Mucosa of descending colon (tissue), 3 donors: ENCODE results near the gene NGFR. TPM values are rescaled to one million over a fixed set of nuclear protein-coding genes. Genes with fewer than 3 reads are reported as not detected.

Experiments
- ATAC-seq: fragments of 200-7000 bp; cut with Tn5 transposase; one replicate; pipeline ENCODE4 v1.9.1; 2020; ENCODE audit warnings: mild to moderate bottlenecking, moderate library complexity
- DNase-seq, 3 donors: peaks; one replicate each; pipeline ENCODE4 v3.0.0-alpha.2; 2020
- H3K36me3 ChIP-seq: fragments of 200-600 bp; one replicate; pipeline ENCODE4 v1.8.0; 2021; ENCODE audit warnings: low read depth, mild to moderate bottlenecking
- H3K4me1 ChIP-seq: fragments of 200-600 bp; one replicate; pipeline ENCODE4 v1.8.0; 2021; ENCODE audit warnings: low read depth, mild to moderate bottlenecking
- H3K4me3 ChIP-seq: fragments of 200-600 bp; one replicate; pipeline ENCODE4 v1.8.0; 2021; ENCODE audit warnings: mild to moderate bottlenecking
- H3K9me3 ChIP-seq: fragments of 200-600 bp; one replicate; pipeline ENCODE4 v1.8.0; 2021; ENCODE audit warnings: mild to moderate bottlenecking
- intact Hi-C, 2 donors: fragments of 100-400 bp; cut with DNase I in 1 of 2; cut with micrococcal nuclease in 1 of 2; formaldehyde crosslinking; loops; one replicate each; pipeline versions ENCODE4 v1.11.0 to v1.11.1; 2022; cut with DNase I, micrococcal nuclease
- microRNA-seq: library from miRNA; unstranded; fragments of <30 nt; microRNA quantifications from one replicate; pipeline ENCODE4, GENCODE V29; 2019
- total RNA-seq, 3 donors: library from RNA; stranded (reverse); fragmentation: NEBNext Ultra II Directional in 2 of 3; extraction: Animal tissue kit (Norgen Biotek cat#: 25700) in 2 of 3; gene quantifications; one replicate each; pipeline versions ENCODE4 v1.2.1 to v1.2.4, GENCODE V29; 2021 to 2023
- TF ChIP-seq, protein P1 (sequence below): fragments of 200-600 bp; IDR thresholded peaks from one replicate; pipeline ENCODE4 v1.8.0; 2022; ENCODE audit warnings: antibody characterized with exemption, mild to moderate bottlenecking
- donor health status: DM: no; HTN: no; CAD: no; lungs with moderate emphysema.
- donor health status: DM: no; HTN: no; CAD: no.
- donor health status: DM: no; HTN: yes; CAD: no.

The NGFR gene
- total RNA-seq, 3 donors from 2014 or later: 1.0 to 11.9 (median 2.0) TPM

DNA sequence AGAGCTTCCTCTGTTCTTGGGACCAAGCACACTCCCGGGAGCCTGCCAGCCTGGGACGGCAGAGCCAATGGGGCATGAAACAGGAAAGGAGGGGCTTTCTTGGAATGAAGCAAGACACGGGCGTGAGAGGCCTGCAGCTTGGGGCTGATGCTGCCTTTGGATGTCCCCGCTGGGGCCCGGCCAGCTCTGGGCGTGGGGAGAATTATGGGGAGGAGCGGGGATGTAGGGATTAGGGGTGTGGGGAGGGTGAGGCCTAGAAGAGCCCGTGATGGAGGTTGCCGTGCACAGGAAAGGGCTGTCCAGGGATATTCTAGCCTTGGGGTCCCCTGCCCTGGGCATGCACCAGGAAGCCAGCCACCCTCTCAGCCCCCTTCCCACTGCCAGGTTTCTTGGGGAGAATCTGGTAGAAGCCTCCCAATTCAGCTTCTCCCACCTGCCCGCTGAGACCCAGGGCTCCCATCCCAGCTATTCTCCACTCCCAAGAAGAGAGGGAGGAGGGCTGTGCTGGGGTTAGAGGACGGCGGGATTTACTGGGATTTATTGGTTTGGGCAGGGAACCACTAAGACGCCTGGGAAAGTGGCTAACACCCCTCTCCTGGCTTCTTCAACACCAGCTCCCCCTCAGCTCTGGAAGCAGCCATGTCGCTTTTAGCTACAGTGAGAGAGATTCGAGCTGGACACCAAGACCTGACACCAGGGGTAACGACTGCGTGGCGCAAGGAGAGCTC is 60.6 kb downstream of the NGFR start:
- H3K9me3 ChIP-seq: no peaks in the 10 kb centered on the region
- no peaks in the 10 kb centered on the region for H3K4me1 ChIP-seq
- ATAC-seq (no peak), DNase-seq (no peak)
- no peak overlapping the region for H3K4me3 ChIP-seq
- TF ChIP-seq, protein P1, sequence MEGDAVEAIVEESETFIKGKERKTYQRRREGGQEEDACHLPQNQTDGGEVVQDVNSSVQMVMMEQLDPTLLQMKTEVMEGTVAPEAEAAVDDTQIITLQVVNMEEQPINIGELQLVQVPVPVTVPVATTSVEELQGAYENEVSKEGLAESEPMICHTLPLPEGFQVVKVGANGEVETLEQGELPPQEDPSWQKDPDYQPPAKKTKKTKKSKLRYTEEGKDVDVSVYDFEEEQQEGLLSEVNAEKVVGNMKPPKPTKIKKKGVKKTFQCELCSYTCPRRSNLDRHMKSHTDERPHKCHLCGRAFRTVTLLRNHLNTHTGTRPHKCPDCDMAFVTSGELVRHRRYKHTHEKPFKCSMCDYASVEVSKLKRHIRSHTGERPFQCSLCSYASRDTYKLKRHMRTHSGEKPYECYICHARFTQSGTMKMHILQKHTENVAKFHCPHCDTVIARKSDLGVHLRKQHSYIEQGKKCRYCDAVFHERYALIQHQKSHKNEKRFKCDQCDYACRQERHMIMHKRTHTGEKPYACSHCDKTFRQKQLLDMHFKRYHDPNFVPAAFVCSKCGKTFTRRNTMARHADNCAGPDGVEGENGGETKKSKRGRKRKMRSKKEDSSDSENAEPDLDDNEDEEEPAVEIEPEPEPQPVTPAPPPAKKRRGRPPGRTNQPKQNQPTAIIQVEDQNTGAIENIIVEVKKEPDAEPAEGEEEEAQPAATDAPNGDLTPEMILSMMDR: no peak
- H3K36me3 ChIP-seq: no peaks in the 10 kb centered on the region
- intact Hi-C loops: loop anchor here (5.0 to 10.0 kb wide), 5 partner anchors 61 to 241 kb away; partner anchors contain the start of gene NGFR (in 1 of the 2)

GRCh38 chr17:49556223-49556943 is 61.3 kb downstream of the NGFR start:
- H3K4me1 ChIP-seq: no peaks in the 10 kb centered on the region
- DNase-seq: peak; percentile 75 to 86 (median 79)
- peak; percentile 91 for ATAC-seq
- TF ChIP-seq, protein P1: peak; percentile 97
- H3K36me3 ChIP-seq: no peaks in the 10 kb centered on the region
- intact Hi-C loops: loop anchor here (5.0 to 10.0 kb wide), 5 partner anchors 62 to 242 kb away; partner anchors contain the start of gene NGFR (in 1 of the 2)
- H3K4me3 ChIP-seq: no peak overlapping the region
- no peaks in the 10 kb centered on the region for H3K9me3 ChIP-seq

DNA sequence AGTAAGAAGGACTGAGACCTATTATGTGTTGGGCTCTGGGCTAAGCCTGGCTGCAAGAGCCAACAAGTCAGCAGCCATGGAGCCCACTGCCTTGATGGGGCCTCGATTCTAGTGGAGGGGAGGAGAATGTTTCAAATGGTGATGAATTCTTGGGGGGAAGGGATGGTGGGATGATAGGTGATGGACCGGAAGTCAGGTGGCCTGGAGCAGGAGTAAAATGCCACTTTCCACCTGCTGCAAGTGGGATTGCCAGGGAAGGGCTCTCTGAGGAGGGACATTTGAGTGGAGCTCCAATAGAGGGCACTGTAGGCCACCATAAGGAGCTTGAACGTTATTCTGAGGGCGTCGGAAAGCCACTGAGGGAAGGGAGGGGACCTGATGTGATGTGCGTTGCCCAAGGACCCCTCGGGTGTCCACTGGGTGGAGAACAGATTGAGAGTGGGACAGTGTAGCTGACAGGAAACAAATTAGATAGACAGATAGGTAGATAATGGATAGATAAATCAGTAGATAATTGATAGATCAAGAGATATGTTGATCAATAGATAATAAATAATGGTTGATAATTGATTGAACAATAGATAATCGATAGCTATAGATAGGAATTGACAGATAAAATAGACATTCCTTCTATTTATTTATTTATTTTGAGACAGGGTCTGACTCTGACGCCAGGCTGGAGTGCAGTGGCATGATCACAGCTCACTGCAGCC is 62.4 kb downstream of the NGFR start:
- DNase-seq (peak in 1 of 3 donors; percentile 41), ATAC-seq (peak; percentile 68)
- no peaks in the 10 kb centered on the region for H3K4me1 ChIP-seq
- no peaks in the 10 kb centered on the region for H3K36me3 ChIP-seq
- intact Hi-C loops: loop anchor here (5.0 to 10.0 kb wide), 5 partner anchors 63 to 243 kb away; partner anchors contain the start of gene NGFR (in 1 of the 2)
- TF ChIP-seq, protein P1: peak; percentile 28
- no peaks in the 10 kb centered on the region for H3K9me3 ChIP-seq
- H3K4me3 ChIP-seq: no peak overlapping the region

Small RNAs within 50 kb of the gene (microRNA-seq; reads per million reads assigned to microRNA genes)
- gene MIR6165: not detected

Other genes starting within 250 kb of the NGFR start
- 100 to 1,000 TPM in 1 of 3 donors, 10 to 100 TPM in 2; 44.4 to 117 (median 46.9) TPM for gene ZNF652, start 133.0 kb upstream of the NGFR start, total RNA-seq
- gene PHB1, start 80.4 kb upstream of the NGFR start, total RNA-seq: 100 to 1,000 TPM; 173 to 227 (median 216) TPM
- 10 to 100 TPM in 1 of 3 donors, 1 to 10 TPM in 1, under 1 TPM in 1; 0.93 to 19.9 (median 2.3) TPM for gene NXPH3, start 80.6 kb downstream of the NGFR start, total RNA-seq
- gene SPOP, start 182.8 kb downstream of the NGFR start, total RNA-seq: 100 to 1,000 TPM in 1 of 3 donors, 10 to 100 TPM in 2; 47.6 to 213 (median 56.2) TPM
- gene SLC35B1, start 212.7 kb downstream of the NGFR start, total RNA-seq: 10 to 100 TPM; 31.7 to 60.3 (median 41.5) TPM